Neural cell (in vitro differentiated cells): ENCODE measurements around the gene SHROOM4.

Source experiments
- CTCF ChIP-seq: fragments of 450-650 bp; IDR thresholded peaks from 2 replicates; pipeline ENCODE4 v1.5.1; 2014; ENCODE audit warnings: antibody characterized with exemption, mild to moderate bottlenecking, moderate library complexity; ENCODE audit not compliant: poor library complexity, severe bottlenecking
- EZH2 ChIP-seq: fragments of 200-600, 300-800 bp; shearing (Covaris generic), sonication (generic); IDR thresholded peaks from 2 replicates; pipeline ENCODE4 v1.6.1; 2014; ENCODE audit warnings: antibody characterized with exemption, low read length, borderline replicate concordance, mild to moderate bottlenecking; ENCODE audit not compliant: insufficient read depth, poor library complexity, severe bottlenecking
- POLR2AphosphoS5 ChIP-seq: IDR thresholded peaks from 2 replicates; pipeline ENCODE4 v1.6.1; 2012
- REST ChIP-seq: IDR thresholded peaks from 2 replicates; pipeline ENCODE4 v1.6.1; 2012; ENCODE audit warnings: borderline replicate concordance

- no peak for TF ChIP-seq CTCF
- no peak for TF ChIP-seq REST
- TF ChIP-seq EZH2 = no peak
- TF ChIP-seq POLR2AphosphoS5 = no peak
These were observed 115.0 kb downstream of the SHROOM4 start for GRCh38 chrX:50698944-50699343.
